GM19395 (cell line): ENCODE data around the gene HOXC11.

ENCODE experiments used
- ATAC-seq: cut with Tn5 transposase; IDR thresholded peaks from one replicate; pipeline ENCODE4 v1.9.1; 2021; ENCODE audit warnings: mild to moderate bottlenecking, moderate library complexity; ENCODE audit not compliant: unreplicated experiment

Gene HOXC11

GRCh38 chr12:54006559-54007220 is 33.8 kb downstream of the HOXC11 start:
- no peak for ATAC-seq

- ATAC-seq, result no peak
Measured at GRCh38 chr12:54007538-54008259, 34.8 kb downstream of the HOXC11 start.

- no peak for ATAC-seq
Measured at GRCh38 chr12:54008260-54008552, 35.3 kb downstream of the HOXC11 start.

GRCh38 chr12:54009171-54010052 is 36.5 kb downstream of the HOXC11 start:
- no peak for ATAC-seq

- ATAC-seq, result no peak
Measured at GRCh38 chr12:54010053-54010971, 37.4 kb downstream of the HOXC11 start.

GRCh38 chr12:54010972-54011664 is 38.2 kb downstream of the HOXC11 start:
- no peak for ATAC-seq

- ATAC-seq, result no peak
Measured at GRCh38 chr12:54011665-54012532, 39.0 kb downstream of the HOXC11 start.

- ATAC-seq, result no peak
Measured at GRCh38 chr12:54012631-54013409, 39.9 kb downstream of the HOXC11 start.

- ATAC-seq, result no peak
Measured at GRCh38 chr12:54014377-54015017, 41.6 kb downstream of the HOXC11 start.

- ATAC-seq, result no peak
Measured at GRCh38 chr12:54015018-54015931, 42.3 kb downstream of the HOXC11 start.

- ATAC-seq, result no peak
Measured at GRCh38 chr12:54016051-54016450, 43.1 kb downstream of the HOXC11 start.

GRCh38 chr12:54016478-54016964 is 43.6 kb downstream of the HOXC11 start:
- no peak for ATAC-seq

GRCh38 chr12:54017027-54017788 is 44.3 kb downstream of the HOXC11 start:
- ATAC-seq, result peak; percentile 41

- ATAC-seq, result peak; percentile 72
Measured at GRCh38 chr12:54017878-54018467, 45.0 kb downstream of the HOXC11 start.

GRCh38 chr12:54018468-54018984 is 45.6 kb downstream of the HOXC11 start:
- no peak for ATAC-seq
